Heart left ventricle (tissue), 13 donors: ENCODE measurements around the gene ACTL6B.

Source experiments
- CTCF ChIP-seq, 12 donors: fragments of 200-600 bp; sonication (generic) in 4 of 12; IDR thresholded peaks; one replicate each; pipeline versions ENCODE4 v1.5.0 to v1.8.0; 2018 to 2022; ENCODE audit warnings: antibody characterized with exemption in 12 of 12, mild to moderate bottlenecking in 5 of 12
- POLR2A ChIP-seq, 2 donors: fragments of 450-650 bp; IDR thresholded peaks; one replicate each; pipeline ENCODE4 v1.6.1; 2017; ENCODE audit warnings: antibody characterized with exemption in 2 of 2, mild to moderate bottlenecking in 2 of 2, moderate library complexity in 2 of 2
- donor health status: ischemic (EF 13 %, LVEDD 7.1; RV severe dilation, severe dysfunction).
- donor health status: DM: no; HTN: yes; CAD: no.
- donor health status: DM: no; HTN: no; CAD: no.
- donor health status: ischemic (EF 25% LVEDD 6.9; RV normal size, moderate dysfunction).
- donor health status: ischemic (EF 25% LVEDD 5.7; RV mildly dilated, moderate dysfunction).
- donor health status: ischemic (EF 35%, LVEDD 5.7; RV mildly dilated, moderate dysfunction).
- donor health status: nonischemic (EF 11% LVEDD 7.7; RV severe dilation, severe dysfunction).
- donor health status: DM: yes; HTN: yes; CAD: no.
- donor health status: PGD.
- donor health status: ischemic (EF 29% LVEDD 5.4; RV normal size, mild dysfunction).
- donor health status: nonischemic (EF 23%, LVEDD 6.1; RV moderate dilation, normal function).

GRCh38 chr7:100687751-100688300 is 31.6 kb upstream of the ACTL6B start:
- no peak for TF ChIP-seq CTCF (IDR thresholded peaks at IDR 0.05)
- no peak for TF ChIP-seq POLR2A (IDR thresholded peaks at IDR 0.05)
